Mesothelial cell of epicardium (in vitro differentiated cells): ENCODE results near the gene WWC2. TPM values are rescaled to one million over a fixed set of nuclear protein-coding genes. Genes with fewer than 3 reads are reported as not detected.
A peak's percentile ranks its signal among the peaks of the same experiment; 100 is the strongest.

Experiments used
- DNase-seq, 2 experiments: peaks; one replicate each; pipeline ENCODE4 v3.0.0; 2021; ENCODE audit warnings: low spot score in 2 of 2; ENCODE audit not compliant: unreplicated experiment in 2 of 2
- H3K27ac Mint-ChIP-seq: 2 replicates; pipeline ENCODE4 v1.8.0; 2021; ENCODE audit warnings: mixed read lengths
- H3K27me3 Mint-ChIP-seq: 2 replicates; pipeline ENCODE4 v1.8.0; 2021; ENCODE audit warnings: low read depth, mixed read lengths
- H3K36me3 Mint-ChIP-seq: 2 replicates; pipeline ENCODE4 v1.8.0; 2021; ENCODE audit warnings: mixed read lengths
- H3K4me1 Mint-ChIP-seq: 2 replicates; pipeline ENCODE4 v1.8.0; 2021; ENCODE audit warnings: mixed read lengths
- H3K4me3 Mint-ChIP-seq: 2 replicates; pipeline ENCODE4 v1.8.0; 2021; ENCODE audit warnings: mild to moderate bottlenecking, moderate library complexity, mixed read lengths
- H3K9me3 Mint-ChIP-seq: 2 replicates; pipeline ENCODE4 v1.8.0; 2021; ENCODE audit warnings: mixed read lengths
- CTCF ChIP-seq: fragments of 200-600 bp; sonication (generic); IDR thresholded peaks from one replicate; pipeline ENCODE4 v1.5.0; 2021; ENCODE audit warnings: antibody characterized with exemption; ENCODE audit not compliant: unreplicated experiment
- total RNA-seq: library from RNA; stranded (reverse); gene quantifications from 3 replicates; pipeline ENCODE4 v1.2.1, GENCODE V29; 2021

Gene WWC2
- total RNA-seq, 1 donor from 2014 or later: 64.1 TPM

- Mint-ChIP-seq H3K4me1 (no peaks in the 10 kb centered on the region), H3K27me3 (no peaks in the 10 kb centered on the region), H3K4me3 (no peak overlapping the region), H3K9me3 (peaks cover 28% of the 10 kb centered on the region), H3K27ac (peak overlapping the region; percentile 69), H3K36me3 (peaks cover 58% of the 10 kb centered on the region)
- no peak for DNase-seq
- no peak for TF ChIP-seq CTCF
These were observed 177.0 kb downstream of the WWC2 start for GRCh38 chr4:183276106-183276505.

- DNase-seq: no peak
- peaks cover 37% of the 10 kb centered on the region for H3K36me3 Mint-ChIP-seq
- H3K27ac Mint-ChIP-seq: no peak overlapping the region
- no peaks in the 10 kb centered on the region for H3K9me3 Mint-ChIP-seq
- H3K4me3 Mint-ChIP-seq: no peak overlapping the region
- no peaks in the 10 kb centered on the region for H3K4me1 Mint-ChIP-seq
- no peaks in the 10 kb centered on the region for H3K27me3 Mint-ChIP-seq
- TF ChIP-seq CTCF: no peak
These were observed 185.3 kb downstream of the WWC2 start for GRCh38 chr4:183284258-183284785.

DNA sequence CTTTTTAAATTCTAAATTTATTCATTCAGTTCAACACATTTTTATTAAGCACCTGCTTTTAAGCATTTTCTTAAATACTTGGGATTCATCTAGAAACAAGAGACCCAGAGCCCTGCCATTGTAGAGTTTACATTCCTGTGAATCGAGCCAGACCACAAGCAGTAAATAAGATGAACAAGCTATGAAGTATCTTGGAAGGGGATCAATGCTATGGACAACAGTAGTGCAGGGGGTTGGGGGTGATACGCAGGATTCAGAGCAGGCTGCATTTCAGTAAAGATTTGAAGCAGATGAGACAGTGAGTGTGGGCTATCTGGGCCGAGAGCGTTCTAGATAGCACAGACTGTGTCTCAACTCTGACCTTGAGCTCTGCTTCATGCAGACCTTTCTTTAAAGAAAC lies 185.9 kb downstream of the WWC2 start:
- Mint-ChIP-seq H3K36me3 (peaks cover 36% of the 10 kb centered on the region), H3K4me1 (no peaks in the 10 kb centered on the region), H3K27me3 (no peaks in the 10 kb centered on the region), H3K27ac (no peak overlapping the region), H3K9me3 (no peaks in the 10 kb centered on the region), H3K4me3 (no peak overlapping the region)
- no peak for TF ChIP-seq CTCF
- DNase-seq: no peak

- no peak for TF ChIP-seq CTCF
- H3K27me3 Mint-ChIP-seq: no peaks in the 10 kb centered on the region
- no peak for DNase-seq
- H3K4me3 Mint-ChIP-seq: no peak overlapping the region
- peaks cover 32% of the 10 kb centered on the region for H3K36me3 Mint-ChIP-seq
- H3K27ac Mint-ChIP-seq: no peak overlapping the region
- no peaks in the 10 kb centered on the region for H3K4me1 Mint-ChIP-seq
- no peaks in the 10 kb centered on the region for H3K9me3 Mint-ChIP-seq
These were observed 186.8 kb downstream of the WWC2 start for GRCh38 chr4:183285886-183286285.

- DNase-seq: no peak
- TF ChIP-seq CTCF: no peak
- no peak overlapping the region for H3K4me3 Mint-ChIP-seq
- H3K27ac Mint-ChIP-seq: no peak overlapping the region
- no peaks in the 10 kb centered on the region for H3K9me3 Mint-ChIP-seq
- H3K36me3 Mint-ChIP-seq: peaks cover 36% of the 10 kb centered on the region
- H3K27me3 Mint-ChIP-seq: no peaks in the 10 kb centered on the region
- H3K4me1 Mint-ChIP-seq: no peaks in the 10 kb centered on the region
These were observed 187.7 kb downstream of the WWC2 start for GRCh38 chr4:183286590-183287308.
